GM21786 (cell line): ENCODE results near the gene C1QA.

ENCODE experiments used
- ATAC-seq: cut with Tn5 transposase; IDR thresholded peaks from one replicate; pipeline ENCODE4 v1.9.1; 2021; ENCODE audit not compliant: unreplicated experiment

Gene C1QA

GRCh38 chr1:22612671-22613571, 23.5 kb upstream of the C1QA start:
- ATAC-seq = no peak

GRCh38 chr1:22613572-22613918, 22.9 kb upstream of the C1QA start:
- ATAC-seq = no peak

DNA sequence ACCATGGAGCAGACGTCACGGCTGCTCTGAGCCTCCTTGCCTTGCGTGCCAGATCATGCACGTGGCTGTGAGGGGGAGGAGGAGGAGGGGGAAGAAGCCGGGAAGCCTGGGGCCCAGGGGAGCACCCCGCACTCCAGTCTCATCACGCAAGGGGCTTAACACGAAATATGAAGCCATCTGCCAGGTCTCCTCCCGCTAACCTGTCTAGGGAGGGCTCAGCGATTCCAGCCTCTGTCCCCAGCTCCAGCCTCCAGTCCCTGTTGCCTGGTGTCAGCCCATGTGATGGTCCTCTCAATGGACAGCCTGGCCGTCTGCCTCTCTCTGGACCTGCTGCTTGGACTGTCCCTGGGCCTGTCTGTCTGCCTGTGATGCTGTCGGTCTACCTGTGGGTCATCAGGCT, 22.5 kb upstream of the C1QA start:
- ATAC-seq = no peak

GRCh38 chr1:22615886-22616285, 20.5 kb upstream of the C1QA start:
- no peak for ATAC-seq

GRCh38 chr1:22616571-22616970, 19.9 kb upstream of the C1QA start:
- no peak for ATAC-seq

GRCh38 chr1:22618056-22618455, 18.4 kb upstream of the C1QA start:
- ATAC-seq = no peak

DNA sequence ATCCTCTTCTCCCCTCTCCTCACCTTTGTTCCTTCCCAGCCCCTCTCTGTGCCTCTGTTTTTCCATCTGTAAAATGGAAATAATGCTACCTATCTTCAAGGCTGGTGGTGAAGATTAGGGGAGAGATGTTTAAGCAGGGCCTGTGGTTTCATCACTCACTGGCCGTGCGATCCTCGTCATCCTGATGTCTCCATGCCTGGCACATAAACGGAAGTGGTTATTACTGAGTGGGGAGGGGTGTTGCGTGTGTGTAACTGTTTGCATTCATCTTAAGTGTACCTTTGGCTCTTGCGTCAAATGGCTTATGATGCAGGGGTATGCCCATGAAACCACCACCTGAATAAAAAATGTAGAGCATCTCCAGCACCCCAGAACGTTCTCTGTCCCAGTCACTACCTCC, 17.2 kb upstream of the C1QA start:
- no peak for ATAC-seq

DNA sequence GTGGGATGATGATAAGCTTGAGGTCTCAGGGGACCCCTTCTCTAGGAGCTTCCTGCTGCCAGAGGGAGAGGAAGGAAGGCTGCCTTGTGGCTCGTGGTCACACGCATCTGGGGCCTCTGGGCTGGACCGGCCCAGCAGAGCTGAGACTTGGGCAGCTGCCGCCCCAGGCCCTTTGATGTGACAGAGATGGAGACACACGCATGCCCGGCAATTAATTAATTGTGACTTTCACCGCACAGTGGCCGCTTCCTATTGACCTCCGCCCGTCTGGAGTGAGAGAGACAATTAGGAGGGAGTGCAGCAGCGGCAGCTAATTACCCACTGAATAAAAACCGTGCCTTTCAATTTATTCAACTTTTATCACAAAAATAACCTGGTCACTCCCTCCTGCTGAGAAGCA, 16.6 kb upstream of the C1QA start:
- ATAC-seq = no peak

- no peak for ATAC-seq
These were observed 14.7 kb upstream of the C1QA start for GRCh38 chr1:22621761-22622160.

GRCh38 chr1:22625262-22625925, 11.0 kb upstream of the C1QA start:
- ATAC-seq = no peak

DNA sequence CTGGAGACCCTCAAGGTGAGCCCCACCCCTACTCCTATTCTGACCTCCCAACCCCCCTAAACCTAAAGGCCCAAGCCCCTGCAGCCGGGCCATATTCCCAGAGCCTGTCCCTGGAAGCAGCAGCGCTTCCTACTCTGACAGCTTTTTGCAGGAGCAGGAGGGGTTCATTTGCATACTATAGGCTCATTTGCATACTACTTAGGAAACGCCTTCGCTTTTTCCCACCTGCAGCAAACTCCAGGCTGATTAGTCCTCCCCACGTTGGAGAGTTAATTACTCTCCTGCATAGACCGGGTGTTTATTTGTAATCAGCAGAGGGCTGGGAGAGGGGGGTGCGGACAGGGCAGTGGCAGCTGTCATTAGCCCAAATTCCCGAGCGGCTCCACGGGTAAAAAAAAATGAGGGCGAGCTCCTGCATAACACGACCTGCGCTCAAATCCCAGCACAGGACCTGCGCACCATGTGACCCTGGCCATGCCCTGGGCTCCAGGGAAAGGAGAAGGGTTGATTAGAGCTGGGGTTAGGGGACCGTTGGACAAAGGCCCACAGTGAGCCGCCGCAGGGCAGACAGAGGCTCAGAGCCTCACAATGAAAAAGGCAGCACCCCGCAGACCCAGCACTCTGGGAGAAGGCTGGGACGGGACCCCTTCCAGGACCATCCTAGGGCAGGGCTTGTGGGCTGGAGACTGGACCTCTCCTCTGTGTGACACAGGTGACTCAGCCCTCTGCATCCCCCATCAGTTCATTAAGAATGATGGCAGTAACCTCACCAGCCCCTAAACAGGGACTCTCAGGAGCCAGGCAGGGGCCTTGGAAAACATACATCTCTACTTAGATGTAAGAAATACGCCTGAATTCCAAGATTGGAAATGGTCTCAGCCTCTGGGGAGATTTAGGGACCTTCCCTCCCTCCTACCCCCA, 9.9 kb upstream of the C1QA start:
- ATAC-seq = no peak

GRCh38 chr1:22627331-22627730, 9.1 kb upstream of the C1QA start:
- no peak for ATAC-seq

GRCh38 chr1:22628698-22629444, 7.6 kb upstream of the C1QA start:
- ATAC-seq = no peak

GRCh38 chr1:22629886-22630285, 6.5 kb upstream of the C1QA start:
- ATAC-seq = no peak

DNA sequence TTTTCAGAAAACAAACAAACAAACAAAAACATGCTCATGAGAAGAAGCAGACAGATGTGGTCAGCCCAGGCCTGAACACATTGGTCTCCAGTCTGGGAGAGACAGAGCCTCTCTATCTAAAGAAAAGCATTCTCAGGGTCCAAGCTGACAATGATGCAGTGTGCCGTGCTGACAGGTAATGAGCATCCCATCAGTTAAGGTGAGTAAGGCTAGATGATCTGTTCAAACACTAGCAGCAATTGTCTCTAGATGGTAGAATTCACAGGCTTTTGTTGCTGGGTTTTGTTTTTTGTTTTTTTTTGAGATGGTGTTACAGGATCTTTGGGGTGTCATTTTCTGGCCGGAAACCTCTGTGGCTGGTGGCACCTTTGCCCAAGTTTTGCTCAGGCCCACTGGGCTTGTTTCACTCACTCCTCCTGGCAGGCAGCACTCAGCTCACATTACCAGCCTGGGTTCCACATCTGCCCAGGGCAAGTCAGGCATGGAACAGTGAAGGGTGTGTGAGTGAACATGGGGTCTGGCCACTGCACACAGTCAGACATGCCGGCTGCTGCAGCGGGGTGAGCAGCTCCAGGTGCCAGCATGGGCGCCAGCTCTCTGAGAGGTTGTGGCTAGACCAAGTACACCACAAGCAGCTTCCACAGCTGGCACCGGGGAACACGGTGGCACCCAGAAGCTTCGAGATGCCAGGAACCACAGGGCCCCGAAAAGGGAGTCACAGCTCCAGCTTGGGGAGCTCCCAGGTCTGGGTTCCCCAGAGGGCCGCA, 2.5 kb upstream of the C1QA start:
- ATAC-seq = no peak

- no peak for ATAC-seq
These were observed 992 bp upstream of the C1QA start for GRCh38 chr1:22635436-22635835.

DNA sequence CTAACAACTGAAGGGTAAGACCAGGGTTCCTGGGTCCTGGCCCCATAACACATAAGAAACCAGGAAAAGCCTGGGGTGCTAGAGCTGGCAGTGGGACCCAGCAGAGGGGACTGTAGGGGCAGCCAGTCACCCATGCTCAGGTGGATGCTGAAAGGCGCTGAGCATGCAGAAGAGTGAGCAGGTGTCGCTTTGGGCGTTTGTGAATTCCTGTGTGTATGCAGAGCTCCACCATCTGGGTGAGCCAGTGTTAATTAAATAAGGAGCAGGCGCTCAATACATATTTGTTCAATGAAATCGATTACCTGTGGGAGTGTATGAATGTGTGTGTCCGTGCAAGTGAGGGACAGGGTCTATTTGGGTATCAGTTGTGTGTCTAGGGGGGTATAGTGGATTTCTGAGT, 499 bp downstream of the C1QA start:
- ATAC-seq = no peak

DNA sequence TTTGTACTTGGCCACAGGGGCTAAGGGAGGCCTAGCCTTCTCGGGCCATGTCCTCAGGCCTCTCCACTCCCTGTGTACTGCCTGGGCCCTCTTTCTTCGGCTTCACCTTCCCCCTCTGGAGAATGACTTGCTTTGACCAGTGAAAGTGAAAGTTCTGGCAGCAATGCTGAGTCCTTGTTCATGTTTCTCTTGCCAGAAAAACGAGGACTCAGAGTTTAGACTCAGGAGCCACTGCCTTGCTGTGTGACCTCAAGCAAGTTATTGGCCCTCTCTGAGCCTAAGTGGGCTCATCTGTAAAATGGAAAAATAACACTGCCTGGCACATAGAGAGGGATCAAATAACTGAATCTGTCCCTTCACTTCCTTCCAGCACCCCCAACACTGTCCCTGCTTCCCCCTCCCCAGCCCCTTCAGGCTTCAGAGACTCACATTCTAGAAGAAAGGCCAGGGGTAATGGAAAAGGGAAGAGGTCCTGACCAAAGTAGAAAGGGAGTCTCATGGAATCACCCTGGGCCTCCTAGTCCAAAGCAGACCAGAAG, 1.5 kb downstream of the C1QA start:
- ATAC-seq = no peak

DNA sequence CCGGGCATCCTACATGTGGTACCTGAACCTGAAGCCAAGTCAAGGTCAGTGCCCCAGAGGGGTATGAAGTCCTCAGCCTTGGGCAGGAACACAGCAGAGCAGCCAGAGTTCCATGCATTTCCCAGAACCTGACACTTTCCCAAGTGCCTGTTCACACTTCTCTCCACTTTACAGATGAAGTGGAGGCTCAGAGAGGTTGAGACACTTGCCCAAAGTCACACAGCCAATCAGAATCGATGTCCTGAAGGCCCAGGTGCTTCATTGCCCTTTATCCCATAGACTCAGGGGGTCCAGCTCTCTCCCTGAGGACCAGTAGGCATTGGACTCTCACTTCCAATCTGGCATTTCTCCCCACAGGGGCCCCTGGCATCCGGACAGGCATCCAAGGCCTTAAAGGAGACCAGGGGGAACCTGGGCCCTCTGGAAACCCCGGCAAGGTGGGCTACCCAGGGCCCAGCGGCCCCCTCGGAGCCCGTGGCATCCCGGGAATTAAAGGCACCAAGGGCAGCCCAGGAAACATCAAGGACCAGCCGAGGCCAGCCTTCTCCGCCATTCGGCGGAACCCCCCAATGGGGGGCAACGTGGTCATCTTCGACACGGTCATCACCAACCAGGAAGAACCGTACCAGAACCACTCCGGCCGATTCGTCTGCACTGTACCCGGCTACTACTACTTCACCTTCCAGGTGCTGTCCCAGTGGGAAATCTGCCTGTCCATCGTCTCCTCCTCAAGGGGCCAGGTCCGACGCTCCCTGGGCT, 2.2 kb downstream of the C1QA start:
- ATAC-seq = no peak
